Heart right ventricle (tissue), 16 donors: ENCODE measurements around the gene TM9SF3. TPM values are rescaled to one million over a fixed set of nuclear protein-coding genes. Genes with fewer than 3 reads are reported as not detected.

Source experiments
- ATAC-seq, 8 donors: fragments of 200-7000 bp; cut with Tn5 transposase; one replicate each; pipeline ENCODE4 v1.9.1; 2020; ENCODE audit warnings: mild to moderate bottlenecking in 8 of 8, moderate library complexity in 8 of 8, moderate number of reproducible peaks in 1 of 8
- DNase-seq, 2 donors: peaks; one replicate each; pipeline ENCODE4 v3.0.0-alpha.2; 2020
- H3K27ac ChIP-seq, 10 donors: fragments of 200-600 bp; sonication (generic) in 2 of 10; one replicate each; pipeline versions ENCODE4 v1.5.0 to v1.8.0; 2020 to 2022; ENCODE audit warnings: mild to moderate bottlenecking in 3 of 10
- H3K27me3 ChIP-seq, 7 donors: fragments of 200-600 bp; one replicate each; pipeline ENCODE4 v1.8.0; 2021 to 2022; ENCODE audit warnings: mild to moderate bottlenecking in 2 of 7
- H3K36me3 ChIP-seq, 9 donors: fragments of 200-600 bp; sonication (generic) in 1 of 9; one replicate each; pipeline versions ENCODE4 v1.5.0 to v1.8.0; 2020 to 2022; ENCODE audit warnings: mild to moderate bottlenecking in 2 of 9
- H3K4me1 ChIP-seq, 9 donors: fragments of 200-600 bp; sonication (generic) in 1 of 9; one replicate each; pipeline versions ENCODE4 v1.5.0 to v1.8.0; 2020 to 2022; ENCODE audit warnings: mild to moderate bottlenecking in 4 of 9
- H3K4me3 ChIP-seq, 10 donors: fragments of 200-600 bp; sonication (generic) in 2 of 10; one replicate each; pipeline versions ENCODE4 v1.5.0 to v1.8.0; 2020 to 2022; ENCODE audit warnings: mild to moderate bottlenecking in 7 of 10, moderate library complexity in 2 of 10
- H3K9me3 ChIP-seq, 11 donors: fragments of 200-600 bp in 10 of 11; sonication (generic) in 2 of 11; one replicate each; pipeline versions ENCODE4 v1.5.0 to v1.8.0; 2013 to 2022; ENCODE audit warnings: mild to moderate bottlenecking in 2 of 11, control low read depth in 1 of 11, moderate library complexity in 1 of 11
- CTCF ChIP-seq, 9 donors: fragments of 200-600 bp; sonication (generic) in 2 of 9; IDR thresholded peaks; one replicate each; pipeline versions ENCODE4 v1.5.0 to v1.8.0; 2021 to 2022; ENCODE audit warnings: antibody characterized with exemption in 9 of 9, mild to moderate bottlenecking in 5 of 9, moderate library complexity in 1 of 9
- WGBS, 2 donors: extraction: QIAGEN DNeasy Blood & Tissue Kit; methylation state at CpG; one replicate each; pipeline ENCODE4 v1.1.7; 2013; ENCODE audit warnings: inconsistent platforms in 1 of 2; 5-methylcytosine and 5-hydroxymethylcytosine counted together
- intact Hi-C, 10 donors: fragments of 100-400 bp; cut with DNase I; formaldehyde crosslinking; loops; one replicate each; pipeline versions ENCODE4 v1.11.1 to v1.14.2; 2022
- polyA plus RNA-seq, 2 donors: library from polyadenylated mRNA; stranded (reverse); fragments of 200-250 nt; gene quantifications; one replicate each; pipeline ENCODE4 v1.2.3, GENCODE V29; 2013
- total RNA-seq, 10 donors: library from RNA; stranded (reverse); fragmentation: NEBNext Ultra II Directional in 3 of 10; extraction: Animal tissue kit (Norgen Biotek cat#: 25700) in 3 of 10; gene quantifications; one replicate each; pipeline versions ENCODE4 v1.2.1 to v1.2.4, GENCODE V29; 2021 to 2023
- donor health status: Arrhythmogenic right ventricular cardiomyopathy.
- donor health status: ischemic (EF 13 %, LVEDD 7.1; RV severe dilation, severe dysfunction).
- donor health status: healthy with polysubstance abuse.
- donor health status: DM: no; HTN: yes; CAD: no.
- donor health status: DM: no; HTN: no; CAD: no.
- donor health status: ischemic (EF 25% LVEDD 6.9; RV normal size, moderate dysfunction).
- donor health status: ischemic (EF 25% LVEDD 5.7; RV mildly dilated, moderate dysfunction).
- donor health status: healthy.
- donor health status: DM: yes; HTN: yes; CAD: no.
- donor health status: Ischemic cardiomyopathy.
- donor health status: ischemic (EF 35%, LVEDD 5.7; RV mildly dilated, moderate dysfunction).
- donor health status: nonischemic (EF 11% LVEDD 7.7; RV severe dilation, severe dysfunction).
- donor health status: DM: yes; HTN: yes; CAD: no.
- donor health status: PGD.
- donor health status: ischemic (EF 29% LVEDD 5.4; RV normal size, mild dysfunction).
- donor health status: nonischemic (EF 23%, LVEDD 6.1; RV moderate dilation, normal function).

TM9SF3 gene
- total and polyA plus RNA-seq, 12 donors = 17.5 to 83.9 (median 60.8) TPM

- Histone ChIP-seq H3K4me3 (no peak overlapping the region), H3K9me3 (peaks cover 0 to 4% (median 0%) of the 10 kb centered on the region in 11 donors), H3K27me3 (peaks cover 0 to 7% (median 0%) of the 10 kb centered on the region in 7 donors), H3K27ac (no peak overlapping the region), H3K4me1 (peaks cover 0 to 8% (median 0%) of the 10 kb centered on the region in 9 donors), H3K36me3 (no peaks in the 10 kb centered on the region)
- whole genome bisulfite sequencing, 2 donors = 78 to 86% methylated on average over 9 of the region's 9 CpGs
- no peak for TF ChIP-seq CTCF (IDR thresholded peaks at IDR 0.05)
- no peak for ATAC-seq
- no peak for DNase-seq
- intact Hi-C loops = no loop called here
Observed at GRCh38 chr10:96473866-96474265, 112.9 kb downstream of the TM9SF3 start.

GRCh38 chr10:96470116-96470743 lies 116.6 kb downstream of the TM9SF3 start:
- peak; percentile 14 to 60 (median 54) for TF ChIP-seq CTCF (IDR thresholded peaks at IDR 0.05)
- Histone ChIP-seq H3K27me3 (peaks cover 0 to 7% (median 0%) of the 10 kb centered on the region in 7 donors), H3K27ac (no peak overlapping the region), H3K9me3 (peaks cover 0 to 4% (median 0%) of the 10 kb centered on the region in 11 donors), H3K4me3 (no peak overlapping the region), H3K4me1 (peaks cover 0 to 11% (median 0%) of the 10 kb centered on the region in 9 donors), H3K36me3 (no peaks in the 10 kb centered on the region)
- peak in 1 of 2 donors; percentile 33 for DNase-seq
- ATAC-seq = peak in 7 of 8 donors; percentile 69 to 81 (median 71)
- WGBS, 2 donors = 24 to 27% methylated on average over 4 of the region's 4 CpGs
- intact Hi-C loops = no loop called here

GRCh38 chr10:96468845-96469244 lies 118.0 kb downstream of the TM9SF3 start:
- Histone ChIP-seq H3K9me3 (no peaks in the 10 kb centered on the region), H3K4me1 (peaks cover 0 to 11% (median 0%) of the 10 kb centered on the region in 9 donors), H3K27me3 (peaks cover 0 to 7% (median 0%) of the 10 kb centered on the region in 7 donors), H3K4me3 (no peak overlapping the region), H3K36me3 (no peaks in the 10 kb centered on the region), H3K27ac (no peak overlapping the region)
- intact Hi-C loops = no loop called here
- 58 to 66% methylated on average over 5 of the region's 5 CpGs for WGBS, 2 donors
- no peak for ATAC-seq
- no peak for DNase-seq
- no peak for TF ChIP-seq CTCF (IDR thresholded peaks at IDR 0.05)

Other genes with a start within 250 kb of the TM9SF3 start
- not detected for gene OPALIN, start 228.0 kb downstream of the TM9SF3 start, total RNA-seq
- gene OPALIN, start 228.0 kb downstream of the TM9SF3 start, polyA plus RNA-seq = not detected
- 1 to 10 TPM; 2.8 to 9.2 (median 6.9) TPM for gene TLL2, start 73.1 kb downstream of the TM9SF3 start, total RNA-seq
- 1 to 10 TPM; 2.3 to 8.4 TPM for gene TLL2, start 73.1 kb downstream of the TM9SF3 start, polyA plus RNA-seq
- gene PIK3AP1, start 133.5 kb upstream of the TM9SF3 start, total RNA-seq = 10 to 100 TPM in 1 of 10 donors, 1 to 10 TPM in 9; 2.4 to 22.1 (median 4.4) TPM
- gene PIK3AP1, start 133.5 kb upstream of the TM9SF3 start, polyA plus RNA-seq = 1 to 10 TPM; 1.0 to 1.5 TPM
- gene LCOR, start 245.3 kb upstream of the TM9SF3 start, total RNA-seq = 10 to 100 TPM; 18.8 to 28.8 (median 24.3) TPM
- gene LCOR, start 245.3 kb upstream of the TM9SF3 start, polyA plus RNA-seq = 1 to 10 TPM; 1.6 to 4.8 TPM